Stimulated activated CD8-positive, alpha-beta memory T cell treated with anti-CD3 and anti-CD28 coated beads, Interleukin-7, amount 100 ng/mL, for 4 hours (primary cell): Measurements from ENCODE around the gene LPAR5.
A peak's percentile ranks its signal among the peaks of the same experiment; 100 is the strongest.

Experiments
- DNase-seq, 2 donors: peaks; one replicate each; pipeline ENCODE4 v3.0.0-alpha.2; 2020; ENCODE audit warnings: low read depth in 2 of 2

The LPAR5 gene

GRCh38 chr12:6635856-6636531 lies at the start of gene LPAR5:
TSS of gene LPAR5 (minus strand) at chr12:6635959. CDS start at chr12:6621248, 14,711 bp downstream.
- DNase-seq, result peak in 1 of 2 donors; percentile 24

GRCh38 chr12:6684609-6685008 lies 48.9 kb upstream of the LPAR5 start:
- peak in 1 of 2 donors; percentile 12 for DNase-seq

GRCh38 chr12:6676962-6677361 lies 41.2 kb upstream of the LPAR5 start:
- no peak for DNase-seq

- no peak for DNase-seq
These were observed 36.4 kb upstream of the LPAR5 start for GRCh38 chr12:6672143-6672542.

- no peak for DNase-seq
These were observed 31.9 kb upstream of the LPAR5 start for GRCh38 chr12:6667559-6668210.

- DNase-seq, result no peak
These were observed 30.5 kb upstream of the LPAR5 start for GRCh38 chr12:6666211-6666610.

- DNase-seq, result no peak
These were observed 29.1 kb upstream of the LPAR5 start for GRCh38 chr12:6664902-6665301.

- peak; percentile 95 to 97 for DNase-seq
These were observed 27.4 kb upstream of the LPAR5 start, which contains the start of gene ING4 for GRCh38 chr12:6662906-6663742. TSS of gene ING4 (minus strand) at chr12:6663119. CDS start at chr12:6663101, 18 bp downstream.

- DNase-seq, result no peak
These were observed 26.8 kb upstream of the LPAR5 start for GRCh38 chr12:6662602-6662905.

GRCh38 chr12:6653987-6654386 lies 18.2 kb upstream of the LPAR5 start:
- no peak for DNase-seq

GRCh38 chr12:6653342-6653741 lies 17.6 kb upstream of the LPAR5 start:
- no peak for DNase-seq

- no peak for DNase-seq
These were observed 16.6 kb upstream of the LPAR5 start for GRCh38 chr12:6652391-6652790.

- no peak for DNase-seq
These were observed 15.1 kb upstream of the LPAR5 start for GRCh38 chr12:6650832-6651231.

GRCh38 chr12:6647083-6647604 lies 11.4 kb upstream of the LPAR5 start, which contains the start of gene ACRBP:
TSS of gene ACRBP (minus strand) at chr12:6647432. CDS start at chr12:6647366, 66 bp downstream.
- peak in 1 of 2 donors; percentile 23 for DNase-seq

- no peak for DNase-seq
These were observed 10.7 kb upstream of the LPAR5 start for GRCh38 chr12:6646276-6647082.

GRCh38 chr12:6644903-6645302 lies 9.1 kb upstream of the LPAR5 start:
- no peak for DNase-seq

- no peak for DNase-seq
These were observed 8.5 kb upstream of the LPAR5 start for GRCh38 chr12:6644257-6644596.

- no peak for DNase-seq
These were observed 8.0 kb upstream of the LPAR5 start for GRCh38 chr12:6643569-6644256.

GRCh38 chr12:6641131-6641530 lies 5.4 kb upstream of the LPAR5 start:
- no peak for DNase-seq

- DNase-seq, result no peak
These were observed 4.7 kb upstream of the LPAR5 start for GRCh38 chr12:6640497-6640896.
